Stimulated activated CD8-positive, alpha-beta memory T cell treated with anti-CD3 and anti-CD28 coated beads, Interleukin-4, amount 100 ng/mL, for 48 hours (primary cell): Measurements from ENCODE around the gene HOXD8.

Experiments
- DNase-seq: peaks from one replicate; pipeline ENCODE4 v3.0.0-alpha.2; 2020

The HOXD8 gene

GRCh38 chr2:176175709-176176607, 46.5 kb downstream of the HOXD8 start:
- no peak for DNase-seq

GRCh38 chr2:176177580-176178037, 48.1 kb downstream of the HOXD8 start:
- no peak for DNase-seq

- no peak for DNase-seq
Observed at GRCh38 chr2:176178038-176178756, 48.7 kb downstream of the HOXD8 start.

- no peak for DNase-seq
Observed at GRCh38 chr2:176178757-176179295, 49.3 kb downstream of the HOXD8 start.

GRCh38 chr2:176181551-176181950, 52.0 kb downstream of the HOXD8 start:
- no peak for DNase-seq
